ENCODE results near the gene OS9. TPM values are rescaled to one million over a fixed set of nuclear protein-coding genes. Genes with fewer than 3 reads are reported as not detected.
"Not testable (repeated sequence)": the region's sequence is repeated elsewhere in the genome, so short reads cannot be mapped to it uniquely, and the experiment has no call there.

OS9 gene
- total RNA-seq, 1 donor from 2014 or later = 233 TPM

DNA sequence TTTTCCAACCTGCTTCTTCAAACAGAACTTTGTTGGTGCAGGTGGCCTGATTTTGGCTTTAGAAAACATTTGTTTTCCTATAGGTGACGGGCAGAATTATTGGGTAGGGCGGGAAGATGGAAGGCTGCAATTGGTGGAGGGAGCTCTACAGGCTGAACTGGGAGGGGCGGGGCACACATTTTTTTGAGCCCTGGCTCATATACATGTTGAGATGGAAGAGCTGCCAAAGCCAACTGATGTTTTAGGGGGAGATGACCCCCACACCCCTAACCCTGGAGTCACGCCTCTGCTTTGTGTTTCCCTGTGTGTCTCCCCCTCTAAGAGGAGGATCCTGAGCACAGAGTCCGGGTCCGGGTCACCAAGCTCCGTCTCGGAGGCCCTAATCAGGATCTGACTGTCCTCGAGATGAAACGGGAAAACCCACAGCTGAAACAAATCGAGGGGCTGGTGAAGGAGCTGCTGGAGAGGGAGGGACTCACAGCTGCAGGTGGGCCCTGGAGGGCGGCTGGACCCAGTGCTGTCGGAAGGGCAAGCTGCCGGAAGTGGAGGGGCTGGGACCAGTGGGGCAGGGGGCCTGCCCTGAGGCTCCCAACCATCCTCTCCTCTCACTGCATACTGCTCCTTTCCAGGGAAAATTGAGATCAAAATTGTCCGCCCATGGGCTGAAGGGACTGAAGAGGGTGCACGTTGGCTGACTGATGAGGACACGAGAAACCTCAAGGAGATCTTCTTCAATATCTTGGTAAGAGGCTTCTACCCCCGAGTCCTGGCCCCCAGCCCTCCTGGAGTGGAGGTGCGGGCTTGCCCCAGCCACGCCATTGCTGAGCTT, 26.1 kb downstream of the OS9 start:
- H3K4me3 ChIP-seq = no peak overlapping the region
- DNase-seq (ENCODE audit: low spot score in 2 of 2) = no peak
- no peak overlapping the region for H3K27ac ChIP-seq
- TF ChIP-seq, protein P1, sequence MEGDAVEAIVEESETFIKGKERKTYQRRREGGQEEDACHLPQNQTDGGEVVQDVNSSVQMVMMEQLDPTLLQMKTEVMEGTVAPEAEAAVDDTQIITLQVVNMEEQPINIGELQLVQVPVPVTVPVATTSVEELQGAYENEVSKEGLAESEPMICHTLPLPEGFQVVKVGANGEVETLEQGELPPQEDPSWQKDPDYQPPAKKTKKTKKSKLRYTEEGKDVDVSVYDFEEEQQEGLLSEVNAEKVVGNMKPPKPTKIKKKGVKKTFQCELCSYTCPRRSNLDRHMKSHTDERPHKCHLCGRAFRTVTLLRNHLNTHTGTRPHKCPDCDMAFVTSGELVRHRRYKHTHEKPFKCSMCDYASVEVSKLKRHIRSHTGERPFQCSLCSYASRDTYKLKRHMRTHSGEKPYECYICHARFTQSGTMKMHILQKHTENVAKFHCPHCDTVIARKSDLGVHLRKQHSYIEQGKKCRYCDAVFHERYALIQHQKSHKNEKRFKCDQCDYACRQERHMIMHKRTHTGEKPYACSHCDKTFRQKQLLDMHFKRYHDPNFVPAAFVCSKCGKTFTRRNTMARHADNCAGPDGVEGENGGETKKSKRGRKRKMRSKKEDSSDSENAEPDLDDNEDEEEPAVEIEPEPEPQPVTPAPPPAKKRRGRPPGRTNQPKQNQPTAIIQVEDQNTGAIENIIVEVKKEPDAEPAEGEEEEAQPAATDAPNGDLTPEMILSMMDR (IDR thresholded peaks at IDR 0.05) = no peak
- H3K36me3 ChIP-seq = peaks cover 64 to 68% of the 10 kb centered on the region in 2 donors
- H3K4me1 ChIP-seq = no peaks in the 10 kb centered on the region
- no peaks in the 10 kb centered on the region for H3K9me3 ChIP-seq
- intact Hi-C loops (cut with DNase I) = no loop called here
- H3K27me3 ChIP-seq = no peaks in the 10 kb centered on the region

DNA sequence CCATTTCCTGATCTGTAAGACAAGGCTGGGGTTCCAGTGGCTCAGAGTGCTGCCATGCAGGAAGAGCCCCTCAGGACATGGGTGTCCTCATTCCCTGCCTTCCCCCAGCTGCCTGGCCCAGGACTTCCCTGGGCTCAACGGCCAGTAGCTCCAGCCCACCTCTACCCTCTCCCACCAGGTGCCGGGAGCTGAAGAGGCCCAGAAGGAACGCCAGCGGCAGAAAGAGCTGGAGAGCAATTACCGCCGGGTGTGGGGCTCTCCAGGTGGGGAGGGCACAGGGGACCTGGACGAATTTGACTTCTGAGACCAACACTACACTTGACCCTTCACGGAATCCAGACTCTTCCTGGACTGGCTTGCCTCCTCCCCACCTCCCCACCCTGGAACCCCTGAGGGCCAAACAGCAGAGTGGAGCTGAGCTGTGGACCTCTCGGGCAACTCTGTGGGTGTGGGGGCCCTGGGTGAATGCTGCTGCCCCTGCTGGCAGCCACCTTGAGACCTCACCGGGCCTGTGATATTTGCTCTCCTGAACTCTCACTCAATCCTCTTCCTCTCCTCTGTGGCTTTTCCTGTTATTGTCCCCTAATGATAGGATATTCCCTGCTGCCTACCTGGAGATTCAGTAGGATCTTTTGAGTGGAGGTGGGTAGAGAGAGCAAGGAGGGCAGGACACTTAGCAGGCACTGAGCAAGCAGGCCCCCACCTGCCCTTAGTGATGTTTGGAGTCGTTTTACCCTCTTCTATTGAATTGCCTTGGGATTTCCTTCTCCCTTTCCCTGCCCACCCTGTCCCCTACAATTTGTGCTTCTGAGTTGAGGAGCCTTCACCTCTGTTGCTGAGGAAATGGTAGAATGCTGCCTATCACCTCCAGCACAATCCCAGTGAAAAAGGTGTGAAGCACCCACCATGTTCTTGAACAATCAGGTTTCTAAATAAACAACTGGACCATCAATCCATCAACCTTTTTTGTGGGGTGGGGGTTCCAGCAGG, 27.0 kb downstream of the OS9 start:
- Histone ChIP-seq H3K27me3 (no peaks in the 10 kb centered on the region), H3K9me3 (no peaks in the 10 kb centered on the region), H3K4me1 (peaks cover 0 to 1% of the 10 kb centered on the region in 2 donors), H3K27ac (no peak overlapping the region), H3K36me3 (peaks cover 57 to 59% of the 10 kb centered on the region in 2 donors), H3K4me3 (no peak overlapping the region)
- DNase-seq (ENCODE audit: low spot score in 2 of 2) = no peak
- TF ChIP-seq, protein P1 (IDR thresholded peaks at IDR 0.05) = no peak
- intact Hi-C loops (cut with DNase I) = no loop called here

DNA sequence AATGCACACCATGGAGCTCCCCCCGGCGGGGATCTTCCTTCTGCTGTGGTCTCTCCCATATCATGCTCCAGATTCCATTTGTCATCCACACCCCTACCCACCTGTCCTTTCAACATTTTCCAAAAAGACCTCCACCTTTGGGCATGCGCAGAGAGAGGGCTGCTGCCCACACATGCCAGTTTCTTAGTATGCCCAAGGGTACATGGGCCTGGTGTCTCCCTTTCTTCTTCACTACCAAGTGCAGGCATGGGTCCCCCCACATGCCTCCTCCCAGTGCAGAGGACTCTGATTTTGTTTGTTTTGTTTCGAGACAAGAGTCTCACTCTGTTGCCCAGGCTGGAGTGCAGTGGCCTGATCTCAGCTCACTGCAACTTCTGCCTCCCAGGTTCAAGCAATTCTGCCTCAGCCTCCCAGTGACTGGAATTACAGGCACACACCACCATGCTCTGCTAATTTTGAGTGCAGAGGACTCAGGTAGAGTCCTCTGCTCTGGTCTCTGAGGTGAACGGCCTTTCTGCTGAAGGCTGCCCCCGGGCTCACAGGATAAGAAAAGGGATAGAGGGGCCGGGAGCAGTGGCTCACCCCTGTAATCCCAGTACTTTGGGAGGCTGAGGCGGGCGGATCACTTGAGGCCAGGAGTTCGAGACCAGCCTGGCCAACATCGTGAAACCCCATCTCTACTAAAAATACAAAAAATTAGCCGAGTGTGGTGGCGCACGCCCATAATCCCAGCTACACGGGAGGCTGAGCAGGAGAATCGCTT, 28.1 kb downstream of the OS9 start:
- H3K27ac ChIP-seq; H3K9me3 ChIP-seq; H3K4me3 ChIP-seq; H3K4me1 ChIP-seq; DNase-seq (ENCODE audit: low spot score in 2 of 2); H3K27me3 ChIP-seq; intact Hi-C loops (cut with DNase I): not testable (repeated sequence)
- peaks cover 46 to 48% of the 10 kb centered on the region in 2 donors for H3K36me3 ChIP-seq

- intact Hi-C loops (cut with DNase I) = no loop called here
- no peaks in the 10 kb centered on the region for H3K9me3 ChIP-seq
- H3K27ac ChIP-seq = no peak overlapping the region
- H3K36me3 ChIP-seq = peaks cover 36 to 38% of the 10 kb centered on the region in 2 donors
- no peak overlapping the region for H3K4me3 ChIP-seq
- no peak for DNase-seq (ENCODE audit: low spot score in 2 of 2)
- H3K27me3 ChIP-seq = peaks cover 3% of the 10 kb centered on the region
- TF ChIP-seq, protein P1 (IDR thresholded peaks at IDR 0.05) = no peak
- H3K4me1 ChIP-seq = peaks cover 0 to 12% of the 10 kb centered on the region in 2 donors
Measured at GRCh38 chr12:57722716-57723629, 29.0 kb downstream of the OS9 start.

DNA sequence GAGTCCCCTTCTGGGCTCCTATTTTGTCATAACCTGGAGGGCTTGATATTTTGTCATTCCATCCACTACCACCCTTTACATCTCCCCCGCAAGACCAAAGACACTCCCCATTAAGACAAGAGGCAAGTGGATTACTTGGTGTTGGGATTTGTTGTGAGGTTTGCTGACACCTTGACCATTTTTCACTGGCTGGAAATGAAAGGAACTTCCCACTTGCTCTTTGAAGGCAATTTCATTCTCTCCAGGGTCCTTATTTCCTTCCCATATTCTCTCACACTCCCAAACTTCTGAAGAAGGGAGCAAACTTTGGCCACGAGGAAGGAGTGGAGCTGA, 29.7 kb downstream of the OS9 start:
- Histone ChIP-seq H3K27me3 (peaks cover 3% of the 10 kb centered on the region), H3K36me3 (peaks cover 30 to 32% of the 10 kb centered on the region in 2 donors), H3K9me3 (no peaks in the 10 kb centered on the region), H3K4me1 (peaks cover 0 to 12% of the 10 kb centered on the region in 2 donors), H3K4me3 (no peak overlapping the region), H3K27ac (no peak overlapping the region)
- no peak for DNase-seq (ENCODE audit: low spot score in 2 of 2)
- intact Hi-C loops (cut with DNase I) = no loop called here
- TF ChIP-seq, protein P1 (IDR thresholded peaks at IDR 0.05) = no peak

Measured in ascending aorta (tissue), 2 donors.